ENCODE measurements around the gene EEFSEC. TPM values are rescaled to one million over a fixed set of nuclear protein-coding genes. Genes with fewer than 3 reads are reported as not detected.

Gene EEFSEC
- total RNA-seq, 2 experiments from 2014 or later, result 19.2 to 19.6 TPM

- H3K36me3 Mint-ChIP-seq (ENCODE audit: low read depth), result peaks cover 4% of the 10 kb centered on the region
- ATAC-seq, result no peak
- ChIA-PET POLR2A (no interaction called here), CTCF (no interaction called here)
- TF ChIP-seq, protein P1, sequence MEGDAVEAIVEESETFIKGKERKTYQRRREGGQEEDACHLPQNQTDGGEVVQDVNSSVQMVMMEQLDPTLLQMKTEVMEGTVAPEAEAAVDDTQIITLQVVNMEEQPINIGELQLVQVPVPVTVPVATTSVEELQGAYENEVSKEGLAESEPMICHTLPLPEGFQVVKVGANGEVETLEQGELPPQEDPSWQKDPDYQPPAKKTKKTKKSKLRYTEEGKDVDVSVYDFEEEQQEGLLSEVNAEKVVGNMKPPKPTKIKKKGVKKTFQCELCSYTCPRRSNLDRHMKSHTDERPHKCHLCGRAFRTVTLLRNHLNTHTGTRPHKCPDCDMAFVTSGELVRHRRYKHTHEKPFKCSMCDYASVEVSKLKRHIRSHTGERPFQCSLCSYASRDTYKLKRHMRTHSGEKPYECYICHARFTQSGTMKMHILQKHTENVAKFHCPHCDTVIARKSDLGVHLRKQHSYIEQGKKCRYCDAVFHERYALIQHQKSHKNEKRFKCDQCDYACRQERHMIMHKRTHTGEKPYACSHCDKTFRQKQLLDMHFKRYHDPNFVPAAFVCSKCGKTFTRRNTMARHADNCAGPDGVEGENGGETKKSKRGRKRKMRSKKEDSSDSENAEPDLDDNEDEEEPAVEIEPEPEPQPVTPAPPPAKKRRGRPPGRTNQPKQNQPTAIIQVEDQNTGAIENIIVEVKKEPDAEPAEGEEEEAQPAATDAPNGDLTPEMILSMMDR (IDR thresholded peaks at IDR 0.05), result no peak
- intact Hi-C loops (cut with micrococcal nuclease), result no loop called here
- no peaks in the 10 kb centered on the region for H3K9me3 Mint-ChIP-seq
- peaks cover 6% of the 10 kb centered on the region for H3K4me1 Mint-ChIP-seq (ENCODE audit: low read depth)
- no peaks in the 10 kb centered on the region for H3K27me3 Mint-ChIP-seq
- H3K4me3 Mint-ChIP-seq, result no peak overlapping the region
- DNase-seq, result no peak
- H3K27ac Mint-ChIP-seq, result no peak overlapping the region
Observed at GRCh38 chr3:128348075-128348474, 194.8 kb downstream of the EEFSEC start.

GRCh38 chr3:128348805-128349531 is 195.7 kb downstream of the EEFSEC start:
- CTCF ChIA-PET, result no interaction called here
- TF ChIP-seq, protein P1 (IDR thresholded peaks at IDR 0.05), result no peak
- no peaks in the 10 kb centered on the region for H3K9me3 Mint-ChIP-seq
- intact Hi-C loops (cut with micrococcal nuclease), result no loop called here
- H3K4me1 Mint-ChIP-seq (ENCODE audit: low read depth), result peaks cover 6% of the 10 kb centered on the region
- H3K4me3 Mint-ChIP-seq, result no peak overlapping the region
- POLR2A ChIA-PET, result no interaction called here
- ATAC-seq (no peak), DNase-seq (no peak)
- H3K27me3 Mint-ChIP-seq, result no peaks in the 10 kb centered on the region
- H3K27ac Mint-ChIP-seq, result no peak overlapping the region
- H3K36me3 Mint-ChIP-seq (ENCODE audit: low read depth), result peaks cover 4% of the 10 kb centered on the region

DNA sequence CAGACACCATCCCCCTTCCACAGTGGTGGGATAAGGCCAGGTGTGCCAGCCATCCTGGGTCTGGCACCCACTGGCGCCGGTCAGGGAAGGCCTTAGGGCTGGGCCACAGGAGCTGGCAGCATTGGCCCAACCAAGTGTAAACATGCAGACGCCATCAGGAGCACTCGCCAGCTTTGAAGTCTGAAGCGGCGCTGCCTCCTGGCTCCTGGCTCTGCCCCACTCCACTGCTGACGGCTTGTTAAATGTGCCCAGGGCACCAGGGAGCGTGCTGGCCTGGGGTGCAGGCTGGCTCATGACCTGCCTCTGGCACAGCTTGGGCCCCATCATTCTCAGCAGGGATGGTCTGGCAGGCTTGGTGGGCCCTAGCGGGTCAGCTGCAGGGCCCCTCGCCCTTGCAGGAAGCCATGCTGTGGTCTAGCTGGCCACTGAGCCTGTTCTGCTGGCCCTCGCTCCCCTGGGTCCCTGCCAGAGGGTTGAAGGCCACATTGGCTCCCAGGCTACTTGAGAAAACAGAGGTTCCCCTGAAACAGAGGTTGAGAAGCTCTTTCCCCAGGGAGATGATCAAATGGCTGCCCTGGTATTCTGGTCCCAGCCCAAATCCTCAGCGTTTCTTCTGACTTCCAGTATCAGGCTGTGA is 196.8 kb downstream of the EEFSEC start:
- intact Hi-C loops (cut with micrococcal nuclease), result no loop called here
- ATAC-seq (no peak), DNase-seq (no peak)
- H3K9me3 Mint-ChIP-seq, result no peaks in the 10 kb centered on the region
- H3K36me3 Mint-ChIP-seq (ENCODE audit: low read depth), result peaks cover 4% of the 10 kb centered on the region
- no peak overlapping the region for H3K4me3 Mint-ChIP-seq
- ChIA-PET POLR2A (interaction anchor here (1.2 kb wide), 1 partner anchor 16 kb away, joined by 3 read pairs; no protein-coding TSS in a partner anchor), CTCF (no interaction called here)
- H3K27me3 Mint-ChIP-seq, result no peaks in the 10 kb centered on the region
- TF ChIP-seq, protein P1 (IDR thresholded peaks at IDR 0.05), result no peak
- peaks cover 6% of the 10 kb centered on the region for H3K4me1 Mint-ChIP-seq (ENCODE audit: low read depth)
- no peak overlapping the region for H3K27ac Mint-ChIP-seq

DNA sequence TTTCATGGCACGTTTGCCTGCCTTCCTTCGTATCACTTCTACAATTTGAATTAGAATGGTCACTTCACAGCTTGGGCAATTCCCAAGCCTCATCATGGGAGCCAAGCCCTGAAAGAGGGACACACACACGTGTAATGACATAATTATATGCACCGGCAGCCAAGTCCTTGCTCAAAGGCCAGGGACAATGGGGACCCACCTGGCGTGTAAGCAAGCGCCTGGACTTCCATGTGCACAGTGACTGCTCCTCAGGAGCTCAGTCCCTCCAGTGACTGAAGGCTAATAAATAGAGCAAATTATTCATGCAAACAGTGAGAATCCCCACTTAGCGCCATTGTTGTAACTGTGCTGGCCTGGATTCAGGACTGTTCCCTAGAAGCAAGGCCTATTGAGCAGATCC is 198.3 kb downstream of the EEFSEC start:
- ATAC-seq, result no peak
- intact Hi-C loops (cut with micrococcal nuclease), result no loop called here
- POLR2A ChIA-PET, result no interaction called here
- DNase-seq, result no peak
- no peaks in the 10 kb centered on the region for H3K27me3 Mint-ChIP-seq
- H3K36me3 Mint-ChIP-seq (ENCODE audit: low read depth), result peaks cover 4% of the 10 kb centered on the region
- no peaks in the 10 kb centered on the region for H3K9me3 Mint-ChIP-seq
- CTCF ChIA-PET, result no interaction called here
- H3K4me1 Mint-ChIP-seq (ENCODE audit: low read depth), result peaks cover 6% of the 10 kb centered on the region
- no peak overlapping the region for H3K27ac Mint-ChIP-seq
- H3K4me3 Mint-ChIP-seq, result no peak overlapping the region
- TF ChIP-seq, protein P1 (IDR thresholded peaks at IDR 0.05), result no peak

GRCh38 chr3:128352326-128352725 is 199.0 kb downstream of the EEFSEC start:
- CTCF ChIA-PET, result no interaction called here
- ATAC-seq, result no peak
- TF ChIP-seq, protein P1 (IDR thresholded peaks at IDR 0.05), result no peak
- no peaks in the 10 kb centered on the region for H3K27me3 Mint-ChIP-seq
- H3K9me3 Mint-ChIP-seq, result no peaks in the 10 kb centered on the region
- POLR2A ChIA-PET, result no interaction called here
- peaks cover 6% of the 10 kb centered on the region for H3K4me1 Mint-ChIP-seq (ENCODE audit: low read depth)
- DNase-seq, result no peak
- no peak overlapping the region for H3K27ac Mint-ChIP-seq
- peaks cover 4% of the 10 kb centered on the region for H3K36me3 Mint-ChIP-seq (ENCODE audit: low read depth)
- intact Hi-C loops (cut with micrococcal nuclease), result no loop called here
- no peak overlapping the region for H3K4me3 Mint-ChIP-seq
